ENCODE results near the gene VPS54.
"Not testable (repeated sequence)": the region's sequence is repeated elsewhere in the genome, so short reads cannot be mapped to it uniquely, and the experiment has no call there.

VPS54 gene

GRCh38 chr2:63992061-63992685 lies 27.1 kb downstream of the VPS54 start:
- peak; percentile 23 for DNase-seq (ENCODE audit: low read depth)

- not testable (repeated sequence) for DNase-seq (ENCODE audit: low read depth)
Measured at GRCh38 chr2:63991173-63991999, 27.8 kb downstream of the VPS54 start.

GRCh38 chr2:63990072-63990471 lies 29.2 kb downstream of the VPS54 start:
- DNase-seq (ENCODE audit: low read depth) = no peak

GRCh38 chr2:63988842-63989436 lies 30.3 kb downstream of the VPS54 start:
- not testable (repeated sequence) for DNase-seq (ENCODE audit: low read depth)

- no peak for DNase-seq (ENCODE audit: low read depth)
Measured at GRCh38 chr2:63984606-63985359, 34.4 kb downstream of the VPS54 start.

GRCh38 chr2:63983986-63984605 lies 35.1 kb downstream of the VPS54 start:
- DNase-seq (ENCODE audit: low read depth) = peak; percentile 74

- no peak for DNase-seq (ENCODE audit: low read depth)
Measured at GRCh38 chr2:63982335-63982734, 36.9 kb downstream of the VPS54 start.

- DNase-seq (ENCODE audit: low read depth) = no peak
Measured at GRCh38 chr2:63981702-63982103, 37.5 kb downstream of the VPS54 start.

GRCh38 chr2:63980794-63981193 lies 38.4 kb downstream of the VPS54 start:
- no peak for DNase-seq (ENCODE audit: low read depth)

- DNase-seq (ENCODE audit: low read depth) = no peak
Measured at GRCh38 chr2:63977904-63978303, 41.3 kb downstream of the VPS54 start.

GRCh38 chr2:63976125-63976510 lies 43.1 kb downstream of the VPS54 start:
- DNase-seq (ENCODE audit: low read depth) = no peak

- no peak for DNase-seq (ENCODE audit: low read depth)
Measured at GRCh38 chr2:63975437-63976124, 43.6 kb downstream of the VPS54 start.

- DNase-seq (ENCODE audit: low read depth) = not testable (repeated sequence)
Measured at GRCh38 chr2:63975036-63975435, 44.2 kb downstream of the VPS54 start.

GRCh38 chr2:63962186-63962585 lies 57.0 kb downstream of the VPS54 start:
- DNase-seq (ENCODE audit: low read depth) = peak; percentile 7

- peak; percentile 3 for DNase-seq (ENCODE audit: low read depth)
Measured at GRCh38 chr2:63950414-63950813, 68.8 kb downstream of the VPS54 start.

- no peak for DNase-seq (ENCODE audit: low read depth)
Measured at GRCh38 chr2:63942788-63943187, 76.4 kb downstream of the VPS54 start.

- DNase-seq (ENCODE audit: low read depth) = not testable (repeated sequence)
Measured at GRCh38 chr2:63932104-63932503, 87.1 kb downstream of the VPS54 start.

GRCh38 chr2:63926815-63927214 lies 92.4 kb downstream of the VPS54 start:
- DNase-seq (ENCODE audit: low read depth) = no peak

- DNase-seq (ENCODE audit: low read depth) = no peak
Measured at GRCh38 chr2:63914311-63914710, 104.9 kb downstream of the VPS54 start.

GRCh38 chr2:63903003-63903402 lies 116.2 kb downstream of the VPS54 start:
- peak; percentile 31 for DNase-seq (ENCODE audit: low read depth)

GRCh38 chr2:63902149-63902548 lies 117.1 kb downstream of the VPS54 start:
- DNase-seq (ENCODE audit: low read depth) = no peak
